ENCODE data around the gene GART.

DNA sequence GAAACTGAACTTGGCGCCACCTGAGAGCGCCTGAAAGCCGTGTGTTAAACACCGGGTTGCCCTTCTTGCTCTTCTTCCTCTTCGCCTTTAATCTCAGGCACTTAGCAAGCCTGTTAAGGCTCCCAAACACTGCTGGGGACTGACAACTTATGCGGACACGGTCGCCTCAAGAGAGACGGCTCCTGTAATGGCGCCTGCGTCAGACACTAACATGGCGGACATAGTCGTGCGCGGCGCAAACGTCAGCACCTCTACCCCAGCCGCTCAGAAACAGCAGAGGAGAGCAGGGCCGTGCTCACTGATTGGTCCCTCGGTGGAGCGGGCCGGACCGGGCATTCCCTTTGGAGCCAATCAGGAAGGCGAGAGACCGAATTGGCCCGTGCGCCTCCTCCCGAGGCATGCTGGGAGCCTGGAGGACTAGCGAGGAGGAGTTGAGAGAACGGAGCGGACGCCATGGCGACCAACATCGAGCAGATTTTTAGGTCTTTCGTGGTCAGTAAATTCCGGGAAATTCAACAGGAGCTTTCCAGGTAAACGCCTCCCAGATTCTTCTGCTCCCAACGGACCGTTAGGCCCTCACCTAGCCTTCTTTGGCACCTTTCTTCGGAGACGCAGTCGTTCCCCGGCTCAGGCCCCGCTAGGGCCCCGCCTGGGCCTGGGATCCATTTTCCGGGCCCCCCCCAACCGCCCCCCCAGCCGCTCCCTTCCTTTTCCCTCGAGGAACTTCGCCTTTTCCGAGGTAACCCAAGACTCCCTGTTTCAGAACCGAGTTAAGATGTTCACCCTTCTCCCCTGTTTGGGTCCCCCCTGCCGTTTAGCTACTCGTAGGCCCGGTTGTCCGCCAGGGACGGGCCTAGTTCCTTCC lies 955 bp upstream of the GART start, which contains the start of gene SON:
- TF ChIP-seq, protein P1, sequence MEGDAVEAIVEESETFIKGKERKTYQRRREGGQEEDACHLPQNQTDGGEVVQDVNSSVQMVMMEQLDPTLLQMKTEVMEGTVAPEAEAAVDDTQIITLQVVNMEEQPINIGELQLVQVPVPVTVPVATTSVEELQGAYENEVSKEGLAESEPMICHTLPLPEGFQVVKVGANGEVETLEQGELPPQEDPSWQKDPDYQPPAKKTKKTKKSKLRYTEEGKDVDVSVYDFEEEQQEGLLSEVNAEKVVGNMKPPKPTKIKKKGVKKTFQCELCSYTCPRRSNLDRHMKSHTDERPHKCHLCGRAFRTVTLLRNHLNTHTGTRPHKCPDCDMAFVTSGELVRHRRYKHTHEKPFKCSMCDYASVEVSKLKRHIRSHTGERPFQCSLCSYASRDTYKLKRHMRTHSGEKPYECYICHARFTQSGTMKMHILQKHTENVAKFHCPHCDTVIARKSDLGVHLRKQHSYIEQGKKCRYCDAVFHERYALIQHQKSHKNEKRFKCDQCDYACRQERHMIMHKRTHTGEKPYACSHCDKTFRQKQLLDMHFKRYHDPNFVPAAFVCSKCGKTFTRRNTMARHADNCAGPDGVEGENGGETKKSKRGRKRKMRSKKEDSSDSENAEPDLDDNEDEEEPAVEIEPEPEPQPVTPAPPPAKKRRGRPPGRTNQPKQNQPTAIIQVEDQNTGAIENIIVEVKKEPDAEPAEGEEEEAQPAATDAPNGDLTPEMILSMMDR (IDR thresholded peaks at IDR 0.05), result no peak
- TF ChIP-seq POLR2A (IDR thresholded peaks at IDR 0.05), result peak; percentile 94 to 97

Data from adrenal gland (tissue), 5 donors.